Rectal smooth muscle tissue (tissue), 1 donor: ENCODE results near the gene GLRX2.

Experiments
- H3K27ac ChIP-seq: one replicate; pipeline ENCODE4 v1.7.0; 2013; ENCODE audit warnings: low read depth, low read length, inconsistent platforms
- H3K27me3 ChIP-seq: one replicate; pipeline ENCODE4 v1.7.0; 2013; ENCODE audit warnings: low read length; ENCODE audit not compliant: control insufficient read depth, insufficient read depth
- H3K36me3 ChIP-seq: one replicate; pipeline ENCODE4 v1.7.0; 2013; ENCODE audit warnings: low read length; ENCODE audit not compliant: control insufficient read depth, insufficient read depth
- H3K4me1 ChIP-seq: one replicate; pipeline ENCODE4 v1.7.0; 2013; ENCODE audit warnings: low read length; ENCODE audit not compliant: control insufficient read depth, insufficient read depth
- H3K4me3 ChIP-seq: one replicate; pipeline ENCODE4 v1.7.0; 2013; ENCODE audit warnings: low read length
- H3K9ac ChIP-seq: one replicate; pipeline ENCODE4 v1.7.0; 2013; ENCODE audit warnings: low read length

GLRX2 gene

DNA sequence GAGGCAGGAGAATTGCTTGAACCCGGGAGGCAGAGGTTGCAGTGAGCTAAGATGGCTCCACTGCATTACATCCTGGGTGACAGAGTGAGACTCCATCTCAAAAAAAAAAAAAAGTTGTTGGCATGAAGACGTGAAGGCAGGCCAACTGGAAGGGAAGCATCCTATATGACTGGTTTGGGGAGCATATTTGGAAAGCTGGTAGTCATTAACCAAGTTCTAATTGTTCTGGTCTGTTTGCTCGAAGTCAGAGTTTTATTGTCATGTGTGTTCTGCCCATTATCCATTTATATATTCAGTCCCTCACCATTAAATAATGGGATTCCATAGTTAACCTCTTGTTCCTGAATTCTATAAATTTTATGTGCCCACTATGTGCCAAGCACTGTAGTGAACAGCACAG lies 3.3 kb upstream of the GLRX2 start:
- Histone ChIP-seq H3K4me3 (no peak overlapping the region), H3K9ac (no peak overlapping the region), H3K27ac (no peak overlapping the region), H3K4me1 (peaks cover 10% of the 10 kb centered on the region), H3K36me3 (no peaks in the 10 kb centered on the region), H3K27me3 (no peaks in the 10 kb centered on the region)

DNA sequence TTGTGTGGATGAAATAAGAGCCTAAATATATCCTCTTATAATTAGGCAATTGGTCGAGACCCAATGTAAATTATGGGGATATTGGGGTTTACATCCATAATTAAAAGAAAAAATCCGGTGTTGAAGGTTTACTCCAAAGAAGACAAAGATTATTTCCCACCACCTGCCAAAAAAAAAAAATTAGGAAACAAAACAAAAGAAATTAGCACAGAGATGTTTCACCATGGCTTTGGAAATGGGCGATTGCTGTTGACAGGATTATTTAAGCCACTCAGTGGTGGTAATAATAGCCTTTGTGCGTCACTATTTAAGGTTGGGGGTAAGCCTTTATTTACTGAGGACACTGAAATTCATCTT lies 585 bp upstream of the GLRX2 start:
- Histone ChIP-seq H3K27me3 (no peaks in the 10 kb centered on the region), H3K4me3 (peak overlapping the region; percentile 62), H3K36me3 (no peaks in the 10 kb centered on the region), H3K9ac (peak overlapping the region; percentile 25), H3K27ac (peak overlapping the region; percentile 88), H3K4me1 (peaks cover 5% of the 10 kb centered on the region)

DNA sequence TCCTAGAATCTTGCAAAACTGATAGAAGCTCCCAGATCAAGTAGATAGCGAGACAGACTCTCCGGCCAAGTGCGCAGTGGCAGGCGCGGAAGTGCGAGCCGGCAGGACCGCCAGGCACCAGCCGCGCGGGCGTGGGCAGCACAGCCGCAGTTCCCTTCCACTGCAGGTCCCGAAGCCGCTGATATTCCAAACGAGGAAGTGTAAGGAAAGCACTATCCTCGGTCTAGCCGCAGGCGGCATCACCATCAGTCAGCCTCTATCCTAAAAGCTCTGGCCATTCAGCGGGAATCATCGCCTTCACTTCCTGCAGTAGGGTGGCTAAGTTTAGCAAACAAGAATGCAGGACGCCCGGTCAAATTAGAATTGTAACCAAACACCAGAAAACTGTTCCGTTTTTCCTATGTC lies 710 bp downstream of the GLRX2 start:
- no peaks in the 10 kb centered on the region for H3K27me3 ChIP-seq
- H3K9ac ChIP-seq = peak overlapping the region; percentile 46
- H3K27ac ChIP-seq = peak overlapping the region; percentile 88
- H3K4me3 ChIP-seq = peak overlapping the region; percentile 89
- H3K36me3 ChIP-seq = no peaks in the 10 kb centered on the region
- H3K4me1 ChIP-seq = peaks cover 5% of the 10 kb centered on the region

DNA sequence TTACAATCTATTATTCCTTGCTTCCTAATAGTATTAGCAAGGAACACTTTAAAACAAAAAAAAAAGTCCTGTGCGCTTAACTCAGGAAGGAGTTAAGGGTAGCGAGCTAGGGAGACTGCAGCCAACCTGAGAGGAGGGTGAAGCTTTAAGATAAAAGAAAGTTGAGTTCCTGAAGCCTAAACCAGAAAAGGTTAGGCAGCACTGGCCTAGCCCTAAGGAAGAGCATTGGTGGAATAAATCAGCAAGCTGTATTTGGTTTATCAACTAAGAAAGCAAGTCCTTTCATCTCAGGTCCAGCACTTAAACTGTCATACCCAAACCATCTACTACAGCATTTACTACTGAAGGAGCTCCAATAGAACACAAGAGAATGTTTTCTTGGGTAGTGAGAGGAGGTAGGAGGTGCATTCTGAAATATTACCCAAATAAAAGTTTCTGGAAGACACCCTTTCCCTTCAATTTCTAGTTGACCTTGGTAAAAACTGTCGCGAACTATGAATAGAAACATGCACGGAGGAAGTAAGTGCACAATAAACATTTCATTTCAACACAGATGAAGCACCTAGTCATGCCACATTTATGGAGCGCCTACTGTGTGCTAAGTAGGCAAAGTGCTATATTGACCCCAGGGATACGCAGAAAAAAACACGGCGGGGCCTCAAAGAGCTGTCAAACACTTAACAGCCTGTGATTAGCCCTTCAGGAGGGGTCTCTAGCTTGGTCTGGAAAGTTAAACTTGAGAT lies 1.3 kb downstream of the GLRX2 start:
- Histone ChIP-seq H3K27ac (peak overlapping the region; percentile 88), H3K9ac (peak overlapping the region; percentile 46), H3K4me3 (peak overlapping the region; percentile 89), H3K4me1 (peaks cover 5% of the 10 kb centered on the region), H3K36me3 (no peaks in the 10 kb centered on the region), H3K27me3 (no peaks in the 10 kb centered on the region)

DNA sequence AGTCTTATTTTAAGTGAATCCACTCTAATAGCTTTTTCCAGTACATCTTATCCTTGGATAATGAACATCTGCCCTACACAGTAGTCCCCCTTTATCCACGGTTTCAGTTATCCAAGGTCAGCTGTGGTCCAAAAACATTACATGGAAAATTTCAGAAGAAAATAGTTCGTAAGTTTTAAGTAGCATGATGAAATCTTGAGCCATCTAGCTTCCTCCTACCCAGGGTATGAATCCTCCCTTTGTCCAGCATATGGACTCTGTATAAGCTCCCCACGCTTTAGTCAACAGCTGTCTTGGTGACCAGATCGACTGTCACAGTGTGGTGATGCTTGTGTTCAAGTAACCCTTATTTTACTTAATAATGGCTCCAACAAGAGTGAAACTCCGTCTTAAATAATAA lies 2.6 kb downstream of the GLRX2 start:
- Histone ChIP-seq H3K9ac (no peak overlapping the region), H3K4me3 (no peak overlapping the region), H3K27ac (no peak overlapping the region), H3K27me3 (no peaks in the 10 kb centered on the region), H3K4me1 (peaks cover 5% of the 10 kb centered on the region), H3K36me3 (peaks cover 3% of the 10 kb centered on the region)

DNA sequence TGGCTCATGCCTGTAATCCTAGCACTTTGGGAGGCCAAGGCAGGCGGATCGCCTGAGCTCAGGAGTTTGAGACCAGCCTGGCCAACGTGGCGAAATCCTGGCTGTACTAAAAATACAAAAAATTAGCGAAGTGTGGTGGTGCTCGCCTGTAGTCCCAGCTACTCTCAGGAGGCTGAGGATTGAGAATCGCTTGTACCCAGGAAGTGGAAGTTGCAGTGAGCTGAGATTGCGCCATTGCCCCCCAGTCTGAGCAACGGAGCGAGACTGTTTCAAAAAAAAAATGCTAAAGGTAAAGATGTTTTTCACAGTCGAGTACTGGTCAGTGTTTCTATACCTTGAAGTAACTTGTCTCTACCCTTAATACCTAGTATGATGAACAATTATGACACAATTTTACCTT lies 11.1 kb downstream of the GLRX2 start:
- no peaks in the 10 kb centered on the region for H3K27me3 ChIP-seq
- H3K4me1 ChIP-seq = no peaks in the 10 kb centered on the region
- no peak overlapping the region for H3K27ac ChIP-seq
- no peak overlapping the region for H3K4me3 ChIP-seq
- no peak overlapping the region for H3K9ac ChIP-seq
- H3K36me3 ChIP-seq = peaks cover 7% of the 10 kb centered on the region

DNA sequence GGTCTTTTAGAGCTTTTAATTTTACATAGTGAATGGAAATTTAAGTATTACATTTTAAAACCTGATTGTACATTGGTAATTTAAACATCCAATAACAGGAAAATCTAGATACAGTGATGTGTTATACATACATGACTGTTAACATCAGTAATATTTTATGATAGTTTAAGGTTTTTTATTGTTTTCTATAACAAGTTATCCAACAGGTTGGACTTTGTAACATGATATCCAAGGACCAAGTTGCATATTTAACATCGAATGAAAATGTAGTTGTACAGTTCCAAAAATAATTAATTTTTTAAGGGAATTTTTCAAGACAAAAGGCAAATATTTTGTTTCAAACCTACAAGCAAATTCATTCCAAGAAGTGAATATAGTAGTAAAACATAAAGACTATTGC lies 14.3 kb downstream of the GLRX2 start:
- Histone ChIP-seq H3K4me1 (no peaks in the 10 kb centered on the region), H3K36me3 (peaks cover 4% of the 10 kb centered on the region), H3K4me3 (no peak overlapping the region), H3K27ac (no peak overlapping the region), H3K27me3 (no peaks in the 10 kb centered on the region), H3K9ac (no peak overlapping the region)

DNA sequence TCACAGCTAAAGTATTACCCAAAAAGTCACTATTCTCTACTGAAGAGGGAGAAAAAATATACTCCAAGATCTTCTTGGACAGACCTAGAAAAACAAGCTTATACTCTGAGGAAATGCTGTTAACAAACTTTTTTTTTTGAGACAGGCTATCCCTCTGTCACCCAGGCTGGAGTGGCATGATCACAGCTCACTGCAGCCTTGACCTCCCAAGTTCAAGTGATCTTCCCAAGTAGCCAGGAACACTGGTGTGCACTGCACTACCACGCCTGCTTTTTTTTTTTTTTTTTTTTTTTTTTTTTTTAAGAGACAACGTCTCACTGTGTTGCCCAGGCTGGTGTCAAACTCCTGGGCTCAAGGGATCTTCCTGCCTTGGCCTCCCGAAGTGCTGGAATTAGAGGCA lies 17.3 kb downstream of the GLRX2 start:
- Histone ChIP-seq H3K4me3 (no peak overlapping the region), H3K27ac (no peak overlapping the region), H3K27me3 (no peaks in the 10 kb centered on the region), H3K4me1 (no peaks in the 10 kb centered on the region), H3K36me3 (peaks cover 3% of the 10 kb centered on the region), H3K9ac (no peak overlapping the region)

DNA sequence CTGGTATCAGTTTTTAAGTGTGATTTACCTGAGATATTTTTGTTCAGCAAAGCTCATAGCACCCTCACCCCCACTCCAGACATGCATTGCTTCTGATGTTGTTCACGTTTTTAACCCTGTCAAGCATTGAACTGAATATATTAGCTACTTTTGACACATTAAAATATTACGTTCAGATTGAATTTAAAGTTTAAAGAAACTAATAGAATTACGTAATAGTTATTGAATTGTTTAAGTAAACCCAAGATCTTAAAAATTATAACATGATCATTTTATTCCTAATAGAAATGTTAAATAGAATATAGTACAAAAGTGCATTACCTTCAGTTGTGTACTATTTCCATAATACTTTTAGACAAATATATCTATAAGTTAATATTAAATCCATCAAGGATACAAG lies 18.9 kb downstream of the GLRX2 start:
- H3K4me3 ChIP-seq = no peak overlapping the region
- H3K4me1 ChIP-seq = no peaks in the 10 kb centered on the region
- H3K9ac ChIP-seq = no peak overlapping the region
- H3K27ac ChIP-seq = no peak overlapping the region
- H3K27me3 ChIP-seq = no peaks in the 10 kb centered on the region
- peaks cover 6% of the 10 kb centered on the region for H3K36me3 ChIP-seq

DNA sequence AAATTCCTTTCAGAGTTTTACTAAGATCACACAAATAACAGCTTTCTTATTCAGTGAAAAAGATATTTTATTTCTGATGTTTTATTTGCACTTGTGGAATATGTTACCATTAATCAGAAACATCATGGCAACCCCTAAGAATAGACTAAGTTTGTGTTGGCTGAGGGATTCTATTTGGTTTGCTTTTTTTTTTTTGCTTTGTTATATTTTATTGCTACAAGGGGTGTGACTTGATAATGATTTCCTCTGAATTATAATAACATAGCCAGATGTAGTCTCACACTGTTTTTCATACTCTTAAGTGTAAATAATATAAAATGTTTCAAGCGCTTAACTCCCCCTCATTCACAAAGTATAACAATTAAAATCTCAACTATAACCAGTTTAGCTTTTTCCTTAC lies 20.0 kb downstream of the GLRX2 start:
- no peak overlapping the region for H3K4me3 ChIP-seq
- no peak overlapping the region for H3K9ac ChIP-seq
- no peaks in the 10 kb centered on the region for H3K4me1 ChIP-seq
- H3K27ac ChIP-seq = no peak overlapping the region
- peaks cover 6% of the 10 kb centered on the region for H3K36me3 ChIP-seq
- no peaks in the 10 kb centered on the region for H3K27me3 ChIP-seq

DNA sequence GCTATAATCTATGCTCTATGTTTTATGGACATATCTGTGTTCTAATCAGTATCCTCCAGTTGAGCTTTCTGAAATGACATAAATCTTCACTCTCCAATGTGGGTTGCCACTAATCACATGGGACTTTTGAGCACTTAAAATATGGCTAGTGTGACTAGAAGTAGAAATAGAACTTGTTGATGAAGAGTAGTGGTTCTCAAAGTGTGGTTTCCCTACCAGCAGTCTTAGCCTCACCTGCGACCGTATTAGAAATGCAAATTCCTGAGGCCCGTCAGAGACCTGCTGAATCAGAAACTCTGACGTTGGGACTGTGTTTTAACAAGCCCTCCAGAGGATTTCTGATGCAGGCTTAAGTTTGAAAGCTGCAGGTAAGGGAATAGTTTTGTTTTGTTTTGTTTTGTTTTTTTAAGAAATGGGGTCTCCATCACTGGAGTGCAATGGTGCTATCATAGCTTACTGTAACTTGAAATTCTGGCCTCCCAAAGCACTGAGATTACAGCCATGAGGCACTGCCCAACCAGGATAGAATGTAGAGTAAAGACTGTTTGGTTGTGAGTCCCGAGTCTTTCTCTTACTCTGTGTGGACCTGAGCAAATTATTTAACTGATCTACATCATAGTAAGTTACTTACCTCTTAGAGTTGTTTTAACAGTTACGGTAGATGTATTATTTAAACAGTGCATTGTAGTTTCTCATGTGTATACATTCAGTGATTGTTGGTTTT lies 21.7 kb downstream of the GLRX2 start:
- no peak overlapping the region for H3K9ac ChIP-seq

DNA sequence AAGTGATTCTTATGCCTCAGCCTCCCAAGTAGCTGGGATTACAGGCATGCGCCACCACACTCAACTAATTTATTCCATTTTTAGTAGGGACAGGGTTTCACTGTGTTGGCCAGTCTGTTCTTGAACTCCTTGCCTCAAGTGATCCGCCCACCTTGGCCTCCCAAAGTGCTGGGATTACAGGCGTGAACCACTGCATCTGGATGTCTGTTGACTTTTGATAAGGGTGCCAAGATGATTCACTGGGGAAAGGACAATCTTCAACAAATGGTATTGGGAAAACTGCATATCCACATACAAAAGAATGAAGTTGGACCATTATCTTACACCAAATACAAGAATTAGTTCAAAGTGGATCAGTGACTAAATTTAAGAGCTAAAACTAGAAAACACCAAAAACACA lies 26.0 kb downstream of the GLRX2 start:
- Histone ChIP-seq H3K4me1 (no peaks in the 10 kb centered on the region), H3K9ac (no peak overlapping the region), H3K27ac (no peak overlapping the region), H3K27me3 (no peaks in the 10 kb centered on the region), H3K4me3 (no peak overlapping the region), H3K36me3 (peaks cover 6% of the 10 kb centered on the region)

More for the DNA sequence above, 21.7 kb downstream of the GLRX2 start:
- Histone ChIP-seq H3K4me1 (no peaks in the 10 kb centered on the region), H3K27ac (no peak overlapping the region), H3K27me3 (no peaks in the 10 kb centered on the region), H3K4me3 (no peak overlapping the region), H3K36me3 (peaks cover 6% of the 10 kb centered on the region)

DNA sequence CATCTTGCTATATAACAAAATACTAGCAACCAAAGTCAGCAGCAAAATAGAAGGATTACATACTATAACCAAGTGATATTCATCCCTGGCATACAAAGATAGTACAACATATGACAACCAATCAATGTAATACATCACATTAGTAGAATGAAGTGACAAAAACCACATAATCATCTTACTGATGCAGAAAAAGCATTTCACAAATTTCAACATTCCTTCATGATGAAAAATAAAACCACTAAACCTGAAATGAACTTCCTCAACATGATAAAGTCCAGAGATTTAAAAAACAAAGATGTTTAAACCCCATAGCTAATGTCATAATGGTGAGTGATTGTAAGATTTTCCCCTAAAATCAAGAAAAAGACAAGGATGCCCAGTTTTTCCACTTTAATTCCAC lies 27.2 kb downstream of the GLRX2 start:
- no peaks in the 10 kb centered on the region for H3K27me3 ChIP-seq
- peaks cover 3% of the 10 kb centered on the region for H3K36me3 ChIP-seq
- no peaks in the 10 kb centered on the region for H3K4me1 ChIP-seq
- H3K4me3 ChIP-seq = no peak overlapping the region
- H3K9ac ChIP-seq = no peak overlapping the region
- H3K27ac ChIP-seq = no peak overlapping the region
